ENCODE results near the gene FNDC3A.
"Not testable (repeated sequence)": the region's sequence is repeated elsewhere in the genome, so short reads cannot be mapped to it uniquely, and the experiment has no call there.

FNDC3A gene

GRCh38 chr13:49062297-49062896 lies 86.7 kb downstream of the FNDC3A start:
- Histone ChIP-seq H3K4me3 (no peak overlapping the region), H3K27ac (no peak overlapping the region)
- no peak for DNase-seq (ENCODE audit: low spot score)
- no peak for TF ChIP-seq CTCF (IDR thresholded peaks at IDR 0.05)

- Histone ChIP-seq H3K27ac (no peak overlapping the region), H3K4me3 (no peak overlapping the region)
- no peak for DNase-seq (ENCODE audit: low spot score)
- TF ChIP-seq CTCF (IDR thresholded peaks at IDR 0.05) = no peak
Measured at GRCh38 chr13:49063011-49063410, 87.3 kb downstream of the FNDC3A start.

GRCh38 chr13:49063497-49063896 lies 87.8 kb downstream of the FNDC3A start:
- no peak for TF ChIP-seq CTCF (IDR thresholded peaks at IDR 0.05)
- Histone ChIP-seq H3K27ac (no peak overlapping the region), H3K4me3 (no peak overlapping the region)
- DNase-seq (ENCODE audit: low spot score) = no peak

- DNase-seq (ENCODE audit: low spot score) = no peak
- TF ChIP-seq CTCF (IDR thresholded peaks at IDR 0.05) = no peak
- H3K27ac ChIP-seq = no peak overlapping the region
- no peak overlapping the region for H3K4me3 ChIP-seq
Measured at GRCh38 chr13:49064476-49064875, 88.8 kb downstream of the FNDC3A start.

GRCh38 chr13:49066856-49067255 lies 91.1 kb downstream of the FNDC3A start:
- TF ChIP-seq CTCF (IDR thresholded peaks at IDR 0.05) = no peak
- DNase-seq (ENCODE audit: low spot score) = no peak
- no peak overlapping the region for H3K27ac ChIP-seq
- no peak overlapping the region for H3K4me3 ChIP-seq

- H3K27ac ChIP-seq; DNase-seq (ENCODE audit: low spot score); H3K4me3 ChIP-seq: not testable (repeated sequence)
Measured at GRCh38 chr13:49068498-49068897, 92.8 kb downstream of the FNDC3A start.

- H3K27ac ChIP-seq; DNase-seq (ENCODE audit: low spot score); H3K4me3 ChIP-seq: not testable (repeated sequence)
Measured at GRCh38 chr13:49070021-49070420, 94.3 kb downstream of the FNDC3A start.

GRCh38 chr13:49071341-49071937 lies 95.7 kb downstream of the FNDC3A start:
- no peak for DNase-seq (ENCODE audit: low spot score)
- no peak overlapping the region for H3K4me3 ChIP-seq
- no peak overlapping the region for H3K27ac ChIP-seq
- no peak for TF ChIP-seq CTCF (IDR thresholded peaks at IDR 0.05)

Measured in coronary artery (tissue), 2 donors.